ENCODE results near the gene RDH12.

DNA sequence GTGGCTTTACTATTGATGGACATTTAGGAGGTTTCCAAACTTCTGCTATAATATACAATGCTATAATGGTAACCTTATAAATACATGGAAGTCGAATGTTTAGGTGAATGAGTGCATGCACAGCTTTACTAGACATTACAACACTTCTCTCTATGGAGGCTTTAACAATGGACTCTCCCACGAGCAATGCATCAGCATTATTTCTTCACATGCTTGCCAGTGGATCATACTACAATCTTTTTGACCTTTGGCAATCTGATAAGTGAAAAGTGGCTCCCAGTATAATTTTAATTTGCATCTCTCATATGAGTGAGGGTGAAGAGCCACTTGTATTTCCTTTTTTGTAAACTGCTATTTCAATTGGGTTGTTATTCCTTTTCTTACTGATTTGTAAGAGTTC is 18.2 kb downstream of the RDH12 start:
- TF ChIP-seq, protein P1, sequence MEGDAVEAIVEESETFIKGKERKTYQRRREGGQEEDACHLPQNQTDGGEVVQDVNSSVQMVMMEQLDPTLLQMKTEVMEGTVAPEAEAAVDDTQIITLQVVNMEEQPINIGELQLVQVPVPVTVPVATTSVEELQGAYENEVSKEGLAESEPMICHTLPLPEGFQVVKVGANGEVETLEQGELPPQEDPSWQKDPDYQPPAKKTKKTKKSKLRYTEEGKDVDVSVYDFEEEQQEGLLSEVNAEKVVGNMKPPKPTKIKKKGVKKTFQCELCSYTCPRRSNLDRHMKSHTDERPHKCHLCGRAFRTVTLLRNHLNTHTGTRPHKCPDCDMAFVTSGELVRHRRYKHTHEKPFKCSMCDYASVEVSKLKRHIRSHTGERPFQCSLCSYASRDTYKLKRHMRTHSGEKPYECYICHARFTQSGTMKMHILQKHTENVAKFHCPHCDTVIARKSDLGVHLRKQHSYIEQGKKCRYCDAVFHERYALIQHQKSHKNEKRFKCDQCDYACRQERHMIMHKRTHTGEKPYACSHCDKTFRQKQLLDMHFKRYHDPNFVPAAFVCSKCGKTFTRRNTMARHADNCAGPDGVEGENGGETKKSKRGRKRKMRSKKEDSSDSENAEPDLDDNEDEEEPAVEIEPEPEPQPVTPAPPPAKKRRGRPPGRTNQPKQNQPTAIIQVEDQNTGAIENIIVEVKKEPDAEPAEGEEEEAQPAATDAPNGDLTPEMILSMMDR (conservative IDR thresholded peaks at IDR 0.05), result no peak
- TF ChIP-seq ZFX (IDR thresholded peaks at IDR 0.05), result no peak
